Right lobe of liver (tissue), 6 donors: ENCODE data around the gene ETNPPL. TPM values are rescaled to one million over a fixed set of nuclear protein-coding genes. Genes with fewer than 3 reads are reported as not detected.

Experiments used
- ATAC-seq, 4 donors: fragments of 200-7000 bp; cut with Tn5 transposase; one replicate each; pipeline ENCODE4 v1.9.1; 2020; ENCODE audit warnings: mild to moderate bottlenecking in 4 of 4, moderate library complexity in 4 of 4
- DNase-seq, 3 donors: peaks; one replicate each; pipeline ENCODE4 v3.0.0-alpha.2; 2020
- H3K27ac ChIP-seq, 3 donors: fragments of 200-600 bp; one replicate each; pipeline ENCODE4 v1.8.0; 2022
- H3K27me3 ChIP-seq, 2 donors: fragments of 200-600 bp; one replicate each; pipeline ENCODE4 v1.8.0; 2022
- H3K36me3 ChIP-seq, 4 donors: fragments of 200-600 bp; sonication (generic) in 1 of 4; one replicate each; pipeline versions ENCODE4 v1.5.1 to v1.8.0; 2017 to 2022; ENCODE audit warnings: control low read depth in 1 of 4
- H3K4me1 ChIP-seq, 4 donors: fragments of 200-600 bp; sonication (generic) in 1 of 4; one replicate each; pipeline versions ENCODE4 v1.5.1 to v1.8.0; 2017 to 2022; ENCODE audit warnings: control low read depth in 1 of 4
- H3K4me3 ChIP-seq, 3 donors: fragments of 200-600 bp; one replicate each; pipeline ENCODE4 v1.8.0; 2022
- H3K9me3 ChIP-seq, 4 donors: fragments of 200-600 bp; sonication (generic) in 1 of 4; one replicate each; pipeline versions ENCODE4 v1.5.1 to v1.8.0; 2017 to 2022; ENCODE audit warnings: control low read depth in 1 of 4
- POLR2A ChIP-seq: fragments of 450-650 bp; IDR thresholded peaks from one replicate; pipeline ENCODE4 v1.6.1; 2017; ENCODE audit warnings: antibody characterized with exemption, mild to moderate bottlenecking
- WGBS: methylation state at CpG from one replicate; pipeline ENCODE4 v1.1.6; 2018; ENCODE audit warnings: low coverage, low lambda C conversion rate; ENCODE audit not compliant: insufficient coverage; ENCODE audit errors: missing lambda C conversion rate; 5-methylcytosine and 5-hydroxymethylcytosine counted together
- intact Hi-C, 2 donors: fragments of 100-400 bp; cut with DNase I; formaldehyde crosslinking; loops; one replicate each; pipeline versions ENCODE4 v1.11.2 to v1.14.1; 2022
- total RNA-seq, 6 experiments: library from RNA; depleted of rRNA in 2 of 6; stranded (reverse); fragments of >200 nt in 2 of 6; fragmentation: NEBNext Ultra II Directional in 3 of 6; extraction: Animal tissue kit (Norgen Biotek cat#: 25700) in 3 of 6; gene quantifications; one replicate each; pipeline versions ENCODE4 v1.1.0 to v1.2.4, GENCODE V29; 2016 to 2023
- TF ChIP-seq, protein P1 (sequence below), 4 donors: fragments of 200-600 bp in 3 of 4; fragments of 450-650 bp in 1 of 4; IDR thresholded peaks; one replicate each; pipeline versions ENCODE4 v1.5.1 to v1.8.0; 2016 to 2022; ENCODE audit warnings: antibody characterized with exemption in 4 of 4, mild to moderate bottlenecking in 2 of 4
- donor health status: DM: no; HTN: yes; CAD: no.
- donor health status: DM: no; HTN: no; CAD: no.
- donor health status: DM: no; HTN: no; CAD: no.
- donor health status: DM: no; HTN: yes; CAD: no.
- donor health status: DM: no; HTN: yes; CAD: no.

ETNPPL gene
- total RNA-seq, 6 experiments from 2014 or later: 15.7 to 125 (median 22.5) TPM

DNA sequence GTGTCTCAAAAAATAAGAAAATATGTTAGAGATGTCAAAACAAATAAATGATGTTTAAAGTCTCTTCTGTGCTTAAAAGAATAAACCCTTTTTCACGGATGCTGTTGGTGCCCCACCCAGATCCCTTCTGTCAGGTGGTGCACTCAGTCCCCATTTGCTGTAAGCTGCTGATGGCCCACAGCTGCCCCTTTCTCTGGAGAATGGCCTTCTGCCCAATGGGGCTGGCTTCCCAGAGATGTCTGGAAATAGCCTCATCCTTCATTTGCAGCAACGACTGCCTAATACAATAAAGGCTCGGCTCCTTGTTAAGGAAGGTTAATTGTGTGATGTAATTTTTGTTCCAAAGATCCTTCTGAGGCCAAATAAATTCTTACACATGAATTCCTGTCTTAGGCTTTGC lies 31.8 kb downstream of the ETNPPL start:
- H3K27me3 ChIP-seq: no peaks in the 10 kb centered on the region
- H3K4me1 ChIP-seq: peaks cover 0 to 14% (median 0%) of the 10 kb centered on the region in 4 donors
- H3K27ac ChIP-seq: peak overlapping the region; percentile 23 to 50 (median 44)
- TF ChIP-seq, protein P1, sequence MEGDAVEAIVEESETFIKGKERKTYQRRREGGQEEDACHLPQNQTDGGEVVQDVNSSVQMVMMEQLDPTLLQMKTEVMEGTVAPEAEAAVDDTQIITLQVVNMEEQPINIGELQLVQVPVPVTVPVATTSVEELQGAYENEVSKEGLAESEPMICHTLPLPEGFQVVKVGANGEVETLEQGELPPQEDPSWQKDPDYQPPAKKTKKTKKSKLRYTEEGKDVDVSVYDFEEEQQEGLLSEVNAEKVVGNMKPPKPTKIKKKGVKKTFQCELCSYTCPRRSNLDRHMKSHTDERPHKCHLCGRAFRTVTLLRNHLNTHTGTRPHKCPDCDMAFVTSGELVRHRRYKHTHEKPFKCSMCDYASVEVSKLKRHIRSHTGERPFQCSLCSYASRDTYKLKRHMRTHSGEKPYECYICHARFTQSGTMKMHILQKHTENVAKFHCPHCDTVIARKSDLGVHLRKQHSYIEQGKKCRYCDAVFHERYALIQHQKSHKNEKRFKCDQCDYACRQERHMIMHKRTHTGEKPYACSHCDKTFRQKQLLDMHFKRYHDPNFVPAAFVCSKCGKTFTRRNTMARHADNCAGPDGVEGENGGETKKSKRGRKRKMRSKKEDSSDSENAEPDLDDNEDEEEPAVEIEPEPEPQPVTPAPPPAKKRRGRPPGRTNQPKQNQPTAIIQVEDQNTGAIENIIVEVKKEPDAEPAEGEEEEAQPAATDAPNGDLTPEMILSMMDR (IDR thresholded peaks at IDR 0.05): no peak
- no peak for TF ChIP-seq POLR2A
- intact Hi-C loops: no loop called here
- WGBS: 42% methylated on average over 3 of the region's 3 CpGs
- ATAC-seq: no peak
- H3K4me3 ChIP-seq: no peak overlapping the region
- DNase-seq: no peak
- peaks cover 0 to 6% (median 0%) of the 10 kb centered on the region in 4 donors for H3K9me3 ChIP-seq
- H3K36me3 ChIP-seq: no peaks in the 10 kb centered on the region

DNA sequence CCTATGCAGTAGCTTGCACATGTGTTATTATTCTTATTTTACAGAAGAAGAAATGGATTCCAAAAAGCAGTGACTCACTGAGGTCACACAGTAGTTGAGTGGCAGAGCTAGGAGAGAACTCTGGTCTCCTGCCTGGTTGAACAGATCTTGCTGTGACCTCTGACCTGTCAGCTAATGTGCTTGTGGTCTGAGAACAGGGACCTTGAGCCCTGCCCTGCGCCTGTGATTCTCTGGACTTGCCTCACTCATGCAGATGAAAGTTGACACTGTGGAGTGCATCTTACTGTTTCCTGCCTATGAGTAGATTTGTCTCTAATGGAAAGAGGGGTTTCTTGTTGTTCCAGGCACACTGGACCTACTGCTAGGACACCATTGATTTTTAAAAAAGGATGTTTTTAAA lies 32.3 kb downstream of the ETNPPL start:
- ATAC-seq (peak; percentile 100), DNase-seq (peak; percentile 72 to 90 (median 86))
- WGBS: 29% methylated on average over 1 of the region's 1 CpG
- Histone ChIP-seq H3K4me3 (no peak overlapping the region), H3K36me3 (no peaks in the 10 kb centered on the region), H3K4me1 (peaks cover 0 to 14% (median 0%) of the 10 kb centered on the region in 4 donors), H3K9me3 (peaks cover 0 to 6% (median 0%) of the 10 kb centered on the region in 4 donors), H3K27ac (peak overlapping the region; percentile 23 to 69 (median 50)), H3K27me3 (no peaks in the 10 kb centered on the region)
- intact Hi-C loops: no loop called here
- TF ChIP-seq POLR2A: no peak
- TF ChIP-seq, protein P1 (IDR thresholded peaks at IDR 0.05): no peak

DNA sequence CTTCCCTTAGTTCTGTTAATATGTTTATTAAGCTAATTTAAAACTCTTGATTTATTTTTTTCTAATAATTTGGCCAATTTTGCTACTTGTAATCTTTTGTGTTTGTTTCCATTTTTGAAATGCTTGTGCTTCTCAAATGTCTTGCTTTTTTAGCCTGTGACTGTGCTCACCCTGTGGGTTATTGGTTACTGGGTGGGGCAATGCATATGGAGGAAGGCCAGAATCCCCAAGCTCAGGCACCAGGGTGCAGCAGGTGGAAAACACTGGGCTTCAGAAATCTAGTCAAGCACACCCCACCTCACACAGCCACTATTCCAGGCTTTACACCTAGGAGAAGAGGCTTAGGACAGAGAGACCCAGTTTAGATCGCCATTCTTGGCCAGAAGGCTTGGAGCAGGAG lies 33.1 kb downstream of the ETNPPL start:
- H3K36me3 ChIP-seq: no peaks in the 10 kb centered on the region
- peaks cover 0 to 6% (median 0%) of the 10 kb centered on the region in 4 donors for H3K9me3 ChIP-seq
- no peak for TF ChIP-seq POLR2A
- TF ChIP-seq, protein P1 (IDR thresholded peaks at IDR 0.05): no peak
- no peak for ATAC-seq
- 60% methylated on average over 1 of the region's 1 CpG for WGBS
- intact Hi-C loops: no loop called here
- no peak for DNase-seq
- no peaks in the 10 kb centered on the region for H3K27me3 ChIP-seq
- H3K4me3 ChIP-seq: no peak overlapping the region
- H3K27ac ChIP-seq: peak overlapping the region in 2 of 3 donors; percentile 13 to 69
- H3K4me1 ChIP-seq: peaks cover 0 to 14% (median 0%) of the 10 kb centered on the region in 4 donors

DNA sequence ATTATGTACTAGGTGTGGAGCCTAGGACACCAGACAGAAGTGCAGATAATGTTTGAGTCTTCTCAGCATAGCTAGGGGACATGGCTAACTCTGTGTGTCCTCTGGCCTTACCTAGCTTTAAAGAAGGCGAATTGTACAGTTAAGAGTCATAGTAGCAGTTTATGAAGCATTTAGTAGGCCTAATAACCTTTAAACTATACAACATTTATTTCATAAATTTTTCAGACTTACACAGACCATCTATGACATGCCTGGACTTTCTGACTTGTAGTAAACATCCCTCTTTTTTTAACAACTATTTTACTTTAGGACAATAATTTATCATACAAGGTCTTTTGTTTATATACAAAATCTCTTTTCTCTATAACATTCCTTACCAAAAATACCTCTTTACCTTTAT lies 37.4 kb downstream of the ETNPPL start:
- H3K4me1 ChIP-seq: peaks cover 0 to 6% (median 0%) of the 10 kb centered on the region in 4 donors
- 44% methylated on average over 1 of the region's 1 CpG for WGBS
- H3K4me3 ChIP-seq: no peak overlapping the region
- H3K27me3 ChIP-seq: no peaks in the 10 kb centered on the region
- ATAC-seq: no peak
- H3K36me3 ChIP-seq: no peaks in the 10 kb centered on the region
- no peak for DNase-seq
- TF ChIP-seq, protein P1 (IDR thresholded peaks at IDR 0.05): no peak
- TF ChIP-seq POLR2A: no peak
- H3K27ac ChIP-seq: no peak overlapping the region
- peaks cover 0 to 6% (median 0%) of the 10 kb centered on the region in 4 donors for H3K9me3 ChIP-seq
- intact Hi-C loops: no loop called here

- Histone ChIP-seq H3K36me3 (no peaks in the 10 kb centered on the region), H3K9me3 (no peaks in the 10 kb centered on the region), H3K4me3 (no peak overlapping the region), H3K27ac (no peak overlapping the region), H3K27me3 (no peaks in the 10 kb centered on the region), H3K4me1 (peaks cover 0 to 9% (median 0%) of the 10 kb centered on the region in 4 donors)
- intact Hi-C loops: no loop called here
- TF ChIP-seq, protein P1 (IDR thresholded peaks at IDR 0.05): no peak
- TF ChIP-seq POLR2A: no peak
- 67% methylated on average over 2 of the region's 2 CpGs for WGBS
- ATAC-seq: no peak
- DNase-seq: no peak
These were observed 45.5 kb downstream of the ETNPPL start for GRCh38 chr4:108717386-108717785.
